ENCODE measurements around the gene EVA1A. TPM values are rescaled to one million over a fixed set of nuclear protein-coding genes. Genes with fewer than 3 reads are reported as not detected.

Gene EVA1A
- polyA plus RNA-seq, 1 donor (not counting 4 experiments of a cell fraction or from before 2014, with no cell fraction given) = 11.5 TPM

GRCh38 chr2:75456825-75457224 lies 103.9 kb downstream of the EVA1A start:
- Histone ChIP-seq H3K79me2 (ENCODE audit: control insufficient read depth, insufficient read depth, low read length) (no peaks in the 10 kb centered on the region), H3K9me1 (ENCODE audit: control insufficient read depth, extremely low read depth, insufficient read depth, low read length) (no peaks in the 10 kb centered on the region), H3K27ac (ENCODE audit: control insufficient read depth, insufficient read depth, low read length) (no peak overlapping the region), H3K36me3 (ENCODE audit: control insufficient read depth in 2 of 2, extremely low read depth in 1 of 2, insufficient read depth in 2 of 2, low read length in 2 of 2) (no peaks in the 10 kb centered on the region), H3K4me3 (ENCODE audit: control insufficient read depth in 2 of 3, extremely low read depth in 1 of 3, insufficient read depth in 2 of 3, low read depth in 1 of 3, low read length in 3 of 3) (no peak overlapping the region), H3K27me3 (ENCODE audit: control insufficient read depth, extremely low read depth, insufficient read depth, low read length) (peaks cover 5% of the 10 kb centered on the region), H3K4me2 (ENCODE audit: control insufficient read depth, extremely low read depth, insufficient read depth, low read depth, low read length) (no peak overlapping the region), H4K20me1 (ENCODE audit: control insufficient read depth, extremely low read depth, insufficient read depth, low read length) (no peaks in the 10 kb centered on the region), H2AFZ (ENCODE audit: control insufficient read depth, low read length) (no peak overlapping the region), H3K4me1 (ENCODE audit: control insufficient read depth, extremely low read depth, insufficient read depth, low read length) (no peaks in the 10 kb centered on the region), H3K9ac (ENCODE audit: control insufficient read depth, extremely low read depth, insufficient read depth, low read length) (no peak overlapping the region), H3K9me3 (ENCODE audit: control insufficient read depth, low read depth, low read length) (no peaks in the 10 kb centered on the region)
- no peak for DNase-seq (ENCODE audit: low read depth, low spot score)
- FAIRE-seq = no peak
- TF ChIP-seq EZH2 (IDR thresholded peaks at IDR 0.05; ENCODE audit: low read length) = no peak
- TF ChIP-seq, protein P1, sequence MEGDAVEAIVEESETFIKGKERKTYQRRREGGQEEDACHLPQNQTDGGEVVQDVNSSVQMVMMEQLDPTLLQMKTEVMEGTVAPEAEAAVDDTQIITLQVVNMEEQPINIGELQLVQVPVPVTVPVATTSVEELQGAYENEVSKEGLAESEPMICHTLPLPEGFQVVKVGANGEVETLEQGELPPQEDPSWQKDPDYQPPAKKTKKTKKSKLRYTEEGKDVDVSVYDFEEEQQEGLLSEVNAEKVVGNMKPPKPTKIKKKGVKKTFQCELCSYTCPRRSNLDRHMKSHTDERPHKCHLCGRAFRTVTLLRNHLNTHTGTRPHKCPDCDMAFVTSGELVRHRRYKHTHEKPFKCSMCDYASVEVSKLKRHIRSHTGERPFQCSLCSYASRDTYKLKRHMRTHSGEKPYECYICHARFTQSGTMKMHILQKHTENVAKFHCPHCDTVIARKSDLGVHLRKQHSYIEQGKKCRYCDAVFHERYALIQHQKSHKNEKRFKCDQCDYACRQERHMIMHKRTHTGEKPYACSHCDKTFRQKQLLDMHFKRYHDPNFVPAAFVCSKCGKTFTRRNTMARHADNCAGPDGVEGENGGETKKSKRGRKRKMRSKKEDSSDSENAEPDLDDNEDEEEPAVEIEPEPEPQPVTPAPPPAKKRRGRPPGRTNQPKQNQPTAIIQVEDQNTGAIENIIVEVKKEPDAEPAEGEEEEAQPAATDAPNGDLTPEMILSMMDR (optimal IDR thresholded peaks at IDR 0.05 in 1 of 3, IDR thresholded peaks at IDR 0.05 in 1 of 3, conservative IDR thresholded peaks at IDR 0.05 in 1 of 3; ENCODE audit: extremely low read depth in 1 of 3, insufficient read depth in 2 of 3, low read length in 3 of 3) = no peak
- dilution Hi-C loops (cut with MboI; ENCODE audit: extremely low pct_ligation_motif_present, low sequenced_read_pairs) = no loop called here

DNA sequence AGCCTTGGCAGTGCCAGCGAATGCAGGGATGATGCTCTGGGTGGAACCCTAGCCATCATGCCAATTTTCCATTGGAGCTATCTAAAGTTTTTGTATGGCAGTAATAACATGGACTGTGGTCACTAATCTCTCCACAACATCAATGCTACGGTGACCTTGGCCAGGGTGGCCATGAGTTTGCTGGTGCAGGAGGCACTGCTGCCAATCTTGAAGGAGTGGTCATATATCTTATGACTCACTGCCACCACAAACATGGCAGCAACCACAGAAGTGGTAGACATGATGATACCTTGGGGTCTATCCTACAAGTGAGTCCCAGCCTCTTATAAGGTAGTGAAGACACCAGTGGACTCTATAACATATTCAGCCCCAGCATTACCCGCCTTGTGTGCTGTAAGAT lies 104.6 kb downstream of the EVA1A start:
- H3K9ac ChIP-seq (ENCODE audit: control insufficient read depth, extremely low read depth, insufficient read depth, low read length) = no peak overlapping the region
- H3K4me2 ChIP-seq (ENCODE audit: control insufficient read depth, extremely low read depth, insufficient read depth, low read depth, low read length) = no peak overlapping the region
- no peak overlapping the region for H2AFZ ChIP-seq (ENCODE audit: control insufficient read depth, low read length)
- no peak overlapping the region for H3K27ac ChIP-seq (ENCODE audit: control insufficient read depth, insufficient read depth, low read length)
- dilution Hi-C loops (cut with MboI; ENCODE audit: extremely low pct_ligation_motif_present, low sequenced_read_pairs) = no loop called here
- H3K36me3 ChIP-seq (ENCODE audit: control insufficient read depth in 2 of 2, extremely low read depth in 1 of 2, insufficient read depth in 2 of 2, low read length in 2 of 2) = no peaks in the 10 kb centered on the region
- TF ChIP-seq, protein P1 (optimal IDR thresholded peaks at IDR 0.05 in 1 of 3, IDR thresholded peaks at IDR 0.05 in 1 of 3, conservative IDR thresholded peaks at IDR 0.05 in 1 of 3; ENCODE audit: extremely low read depth in 1 of 3, insufficient read depth in 2 of 3, low read length in 3 of 3) = no peak
- no peak for TF ChIP-seq EZH2 (IDR thresholded peaks at IDR 0.05; ENCODE audit: low read length)
- H4K20me1 ChIP-seq (ENCODE audit: control insufficient read depth, extremely low read depth, insufficient read depth, low read length) = no peaks in the 10 kb centered on the region
- DNase-seq (ENCODE audit: low read depth, low spot score) (no peak), FAIRE-seq (no peak)
- no peaks in the 10 kb centered on the region for H3K9me1 ChIP-seq (ENCODE audit: control insufficient read depth, extremely low read depth, insufficient read depth, low read length)
- no peaks in the 10 kb centered on the region for H3K79me2 ChIP-seq (ENCODE audit: control insufficient read depth, insufficient read depth, low read length)
- no peaks in the 10 kb centered on the region for H3K4me1 ChIP-seq (ENCODE audit: control insufficient read depth, extremely low read depth, insufficient read depth, low read length)
- H3K9me3 ChIP-seq (ENCODE audit: control insufficient read depth, low read depth, low read length) = no peaks in the 10 kb centered on the region
- H3K27me3 ChIP-seq (ENCODE audit: control insufficient read depth, extremely low read depth, insufficient read depth, low read length) = peaks cover 5% of the 10 kb centered on the region
- H3K4me3 ChIP-seq (ENCODE audit: control insufficient read depth in 2 of 3, extremely low read depth in 1 of 3, insufficient read depth in 2 of 3, low read depth in 1 of 3, low read length in 3 of 3) = no peak overlapping the region
